Gastrocnemius medialis (tissue), 4 donors: ENCODE measurements around the gene COL6A6. TPM values are rescaled to one million over a fixed set of nuclear protein-coding genes. Genes with fewer than 3 reads are reported as not detected.

ENCODE experiments used
- ATAC-seq, 2 donors: fragments of 150-250 bp; one replicate each; pipeline ENCODE4 v1.9.1; 2016
- DNase-seq, 2 donors: peaks; one replicate each; pipeline ENCODE4 v3.0.0-alpha.2; 2019
- H3K27ac ChIP-seq, 4 donors: fragments of 200-600 bp; sonication (generic); 1 replicate in 1 of 4; 2 replicates in 3 of 4; pipeline ENCODE4 v1.5.1; 2016 to 2018; ENCODE audit warnings: mild to moderate bottlenecking in 2 of 4, moderate library complexity in 1 of 4
- H3K27me3 ChIP-seq, 3 donors: fragments of 200-600 bp; sonication (generic) in 2 of 3; 1 replicate in 1 of 3; 2 replicates in 2 of 3; pipeline versions ENCODE4 v1.5.1 to v1.6.0; 2016 to 2019; ENCODE audit warnings: mild to moderate bottlenecking in 1 of 3, moderate library complexity in 1 of 3
- H3K36me3 ChIP-seq, 2 donors: fragments of 200-600 bp; sonication (generic) in 1 of 2; one replicate each; pipeline ENCODE4 v1.5.1; 2017 to 2018
- H3K4me1 ChIP-seq, 2 donors: fragments of 200-600 bp; sonication (generic) in 1 of 2; one replicate each; pipeline ENCODE4 v1.5.1; 2016 to 2017; ENCODE audit warnings: mild to moderate bottlenecking in 2 of 2
- H3K4me3 ChIP-seq, 4 donors: fragments of 200-600 bp; sonication (generic) in 3 of 4; 1 replicate in 1 of 4; 2 replicates in 3 of 4; pipeline ENCODE4 v1.5.1; 2016 to 2019; ENCODE audit warnings: mild to moderate bottlenecking in 2 of 4
- H3K9me3 ChIP-seq, 3 donors: fragments of 200-600 bp; sonication (generic) in 2 of 3; 1 replicate in 1 of 3; 2 replicates in 2 of 3; pipeline ENCODE4 v1.5.1; 2016 to 2019
- POLR2A ChIP-seq, 2 donors: fragments of 450-650 bp; IDR thresholded peaks; one replicate each; pipeline ENCODE4 v1.6.1; 2017; ENCODE audit warnings: antibody characterized with exemption in 2 of 2, mild to moderate bottlenecking in 2 of 2, moderate library complexity in 2 of 2
- in situ Hi-C, 4 donors: fragments of 200-750 bp; cut with MboI; loops; one replicate each; pipeline versions ENCODE4 v1.15.0 to v1.8.0; 2017; ENCODE audit warnings: low sequenced_read_pairs in 4 of 4
- intact Hi-C: fragments of 100-400 bp; cut with DNase I; formaldehyde crosslinking; loops from one replicate; pipeline ENCODE4 v1.15.1; 2023; ENCODE audit warnings: low total_unique reads
- total RNA-seq, 4 donors: library from RNA; depleted of rRNA; stranded (reverse); fragments of >200 nt; gene quantifications; one replicate each; pipeline versions ENCODE4 v1.1.0 to v1.2.3, GENCODE V29; 2016
- TF ChIP-seq, protein P1 (sequence below), 5 experiments: fragments of 450-650 bp in 3 of 5; fragments of 200-600 bp in 2 of 5; sonication (generic) in 2 of 5; IDR thresholded peaks in 4 of 5; conservative IDR thresholded peaks in 1 of 5; 1 replicate in 4 of 5; 2 replicates in 1 of 5; pipeline ENCODE4 v1.5.1; 2016 to 2019; ENCODE audit warnings: antibody characterized with exemption in 5 of 5, mild to moderate bottlenecking in 3 of 5, moderate library complexity in 3 of 5

COL6A6 gene
- total RNA-seq: under 1 TPM; 0.10 to 0.20 (median 0.17) TPM

DNA sequence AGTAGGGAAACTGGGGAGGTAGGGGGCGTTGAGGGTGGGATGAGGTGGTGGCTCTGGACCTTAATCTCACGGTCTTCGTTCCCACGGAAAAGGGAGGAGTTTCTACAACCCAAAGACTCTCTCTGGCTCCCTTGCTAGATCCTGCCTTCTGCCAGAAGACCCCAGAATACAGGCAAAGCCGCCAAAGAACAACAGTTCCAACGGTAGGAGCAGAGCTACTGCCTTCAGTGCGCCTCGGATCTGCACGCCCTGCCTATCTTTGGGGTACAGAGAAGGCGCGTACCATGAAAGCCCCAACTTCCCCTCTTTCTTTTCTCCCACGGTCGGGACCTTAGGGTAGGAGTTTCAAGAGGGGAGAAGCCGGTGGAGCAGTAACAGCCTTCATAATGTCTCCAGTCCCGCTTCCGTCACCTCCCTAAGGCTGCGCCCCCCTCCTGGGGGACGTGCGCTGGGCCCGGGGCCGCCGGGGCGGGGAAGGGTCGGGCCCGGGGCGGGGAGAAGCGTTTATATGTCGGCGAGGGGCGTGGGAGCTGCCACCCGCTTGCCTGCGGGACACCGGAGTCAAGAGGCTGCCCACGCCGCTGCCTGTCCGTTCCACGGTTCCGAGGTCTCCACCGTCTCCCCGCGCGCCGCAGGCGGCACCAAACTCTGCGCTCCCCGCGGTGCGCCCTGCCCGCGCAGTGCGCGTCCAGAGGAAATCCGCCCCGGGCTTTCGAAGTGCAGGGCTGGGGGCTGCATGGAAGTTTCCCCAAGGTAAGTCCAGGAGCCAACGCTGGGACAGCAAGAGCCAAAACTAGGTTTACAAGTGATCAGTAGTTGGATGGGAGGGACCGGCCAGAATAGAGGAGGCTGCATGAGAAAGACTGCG is at the start of gene COL6A6:
COL6A6 (plus strand) TSS at position 533 of the 868 bp plus-strand sequence. CDS start 43,188 bp downstream, outside the sequence.
- Histone ChIP-seq H3K4me3 (no peak within 1 kb of the TSS), H3K9me3 (no peaks in the 10 kb centered on the region), H3K4me1 (no peaks in the 10 kb centered on the region), H3K27me3 (peaks cover 3 to 25% (median 19%) of the 10 kb centered on the region in 3 donors), H3K27ac (no peak within 1 kb of the TSS), H3K36me3 (no peaks in the 10 kb centered on the region)
- ATAC-seq (no peak), DNase-seq (no peak)
- in situ Hi-C loops (no loop called here), intact Hi-C loops (no loop called here)
- TF ChIP-seq, protein P1, sequence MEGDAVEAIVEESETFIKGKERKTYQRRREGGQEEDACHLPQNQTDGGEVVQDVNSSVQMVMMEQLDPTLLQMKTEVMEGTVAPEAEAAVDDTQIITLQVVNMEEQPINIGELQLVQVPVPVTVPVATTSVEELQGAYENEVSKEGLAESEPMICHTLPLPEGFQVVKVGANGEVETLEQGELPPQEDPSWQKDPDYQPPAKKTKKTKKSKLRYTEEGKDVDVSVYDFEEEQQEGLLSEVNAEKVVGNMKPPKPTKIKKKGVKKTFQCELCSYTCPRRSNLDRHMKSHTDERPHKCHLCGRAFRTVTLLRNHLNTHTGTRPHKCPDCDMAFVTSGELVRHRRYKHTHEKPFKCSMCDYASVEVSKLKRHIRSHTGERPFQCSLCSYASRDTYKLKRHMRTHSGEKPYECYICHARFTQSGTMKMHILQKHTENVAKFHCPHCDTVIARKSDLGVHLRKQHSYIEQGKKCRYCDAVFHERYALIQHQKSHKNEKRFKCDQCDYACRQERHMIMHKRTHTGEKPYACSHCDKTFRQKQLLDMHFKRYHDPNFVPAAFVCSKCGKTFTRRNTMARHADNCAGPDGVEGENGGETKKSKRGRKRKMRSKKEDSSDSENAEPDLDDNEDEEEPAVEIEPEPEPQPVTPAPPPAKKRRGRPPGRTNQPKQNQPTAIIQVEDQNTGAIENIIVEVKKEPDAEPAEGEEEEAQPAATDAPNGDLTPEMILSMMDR (IDR thresholded peaks at IDR 0.05 in 4 of 5, conservative IDR thresholded peaks at IDR 0.05 in 1 of 5): no peak

DNA sequence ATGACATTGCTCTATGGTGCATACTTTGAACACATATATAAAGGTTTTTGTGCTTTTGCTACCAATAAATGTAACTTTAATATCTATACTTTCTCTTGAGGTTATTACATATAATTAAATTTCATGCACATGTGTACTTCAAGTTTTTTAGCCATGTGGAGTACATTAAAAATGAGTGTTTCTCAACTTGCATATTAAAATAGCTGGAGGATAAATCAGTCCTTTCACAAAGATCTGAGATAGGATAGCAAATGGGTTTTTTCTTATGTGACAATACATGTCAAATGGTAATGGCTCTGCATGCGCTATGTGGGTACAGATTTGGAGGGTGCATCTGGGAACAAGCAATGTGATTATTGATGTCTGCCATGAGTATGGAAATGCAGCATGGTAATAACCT is 48.7 kb upstream of the COL6A6 start:
- ATAC-seq: no peak
- H3K4me3 ChIP-seq: no peak overlapping the region
- intact Hi-C loops: no loop called here

GRCh38 chr3:130470126-130470525 is 46.9 kb upstream of the COL6A6 start:
- no peak for ATAC-seq
- in situ Hi-C loops: no loop called here

More for the DNA sequence above, 48.7 kb upstream of the COL6A6 start:
- Histone ChIP-seq H3K27me3 (no peaks in the 10 kb centered on the region), H3K36me3 (no peaks in the 10 kb centered on the region), H3K9me3 (no peaks in the 10 kb centered on the region), H3K4me1 (no peaks in the 10 kb centered on the region), H3K27ac (no peak overlapping the region)
- in situ Hi-C loops: no loop called here
- TF ChIP-seq, protein P1 (IDR thresholded peaks at IDR 0.05 in 4 of 5, conservative IDR thresholded peaks at IDR 0.05 in 1 of 5): no peak
- no peak for TF ChIP-seq POLR2A (IDR thresholded peaks at IDR 0.05)
- DNase-seq: no peak

GRCh38 chr3:130473416-130473815 is 43.6 kb upstream of the COL6A6 start:
- in situ Hi-C loops (no loop called here), intact Hi-C loops (no loop called here)
- Histone ChIP-seq H3K4me3 (no peak overlapping the region), H3K9me3 (no peaks in the 10 kb centered on the region), H3K4me1 (no peaks in the 10 kb centered on the region), H3K36me3 (no peaks in the 10 kb centered on the region), H3K27me3 (no peaks in the 10 kb centered on the region), H3K27ac (no peak overlapping the region)
- TF ChIP-seq POLR2A (IDR thresholded peaks at IDR 0.05): no peak
- TF ChIP-seq, protein P1 (IDR thresholded peaks at IDR 0.05 in 4 of 5, conservative IDR thresholded peaks at IDR 0.05 in 1 of 5): no peak
- ATAC-seq (no peak), DNase-seq (no peak)

More at GRCh38 chr3:130470126-130470525, 46.9 kb upstream of the COL6A6 start:
- intact Hi-C loops: no loop called here
- TF ChIP-seq, protein P1 (IDR thresholded peaks at IDR 0.05 in 4 of 5, conservative IDR thresholded peaks at IDR 0.05 in 1 of 5): no peak
- TF ChIP-seq POLR2A (IDR thresholded peaks at IDR 0.05): no peak
- no peak overlapping the region for H3K4me3 ChIP-seq
- H3K36me3 ChIP-seq: no peaks in the 10 kb centered on the region
- H3K4me1 ChIP-seq: no peaks in the 10 kb centered on the region
- no peaks in the 10 kb centered on the region for H3K27me3 ChIP-seq
- no peak overlapping the region for H3K27ac ChIP-seq
- H3K9me3 ChIP-seq: no peaks in the 10 kb centered on the region
- DNase-seq: no peak
